CD4-positive, CD25-positive, alpha-beta regulatory T cell (primary cell): ENCODE data around the gene BNIP1. TPM values are rescaled to one million over a fixed set of nuclear protein-coding genes. Genes with fewer than 3 reads are reported as not detected.
A peak's percentile ranks its signal among the peaks of the same experiment; 100 is the strongest.

Experiments
- ATAC-seq, 2 donors: fragments of 150-1000 bp; cut with Tn5 transposase; one replicate each; pipeline ENCODE4 v1.10.0; 2021; ENCODE audit warnings: low read depth in 2 of 2, moderate number of reproducible peaks in 2 of 2, moderate library complexity in 1 of 2
- DNase-seq, 3 donors: peaks; one replicate each; pipeline versions ENCODE4 v3.0.0 to v3.0.0-alpha.2; 2012 to 2022; ENCODE audit warnings: mixed read lengths in 1 of 3
- H3K27ac ChIP-seq: one replicate; pipeline ENCODE4 v1.7.0; 2013; ENCODE audit warnings: mild to moderate bottlenecking, low read length; ENCODE audit not compliant: insufficient read depth, poor library complexity, severe bottlenecking
- H3K27me3 ChIP-seq: one replicate; pipeline ENCODE4 v1.7.0; 2013; ENCODE audit warnings: low read length; ENCODE audit not compliant: control insufficient read depth, insufficient read depth
- H3K36me3 ChIP-seq: one replicate; pipeline ENCODE4 v1.7.0; 2013; ENCODE audit warnings: mild to moderate bottlenecking, low read length, moderate library complexity; ENCODE audit not compliant: control insufficient read depth, insufficient read depth
- H3K4me1 ChIP-seq: 2 replicates; pipeline ENCODE4 v1.7.0; 2013; ENCODE audit warnings: mild to moderate bottlenecking, low read length; ENCODE audit not compliant: insufficient read depth, control insufficient read depth, poor library complexity, severe bottlenecking
- H3K4me3 ChIP-seq: one replicate; pipeline ENCODE4 v1.7.0; 2013; ENCODE audit warnings: low read depth, mild to moderate bottlenecking, low read length, moderate library complexity
- H3K9me3 ChIP-seq, 2 experiments: 1 replicate in 1 of 2; 2 replicates in 1 of 2; pipeline ENCODE4 v1.7.0; 2013; ENCODE audit warnings: low read length in 2 of 2, mild to moderate bottlenecking in 1 of 2, moderate library complexity in 1 of 2; ENCODE audit not compliant: control insufficient read depth in 2 of 2
- H3K27ac Mint-ChIP-seq, 3 donors: one replicate each; pipeline ENCODE4 v1.8.0; 2020 to 2022; ENCODE audit warnings: mild to moderate bottlenecking in 3 of 3, mixed read lengths in 3 of 3, moderate library complexity in 2 of 3
- H3K27me3 Mint-ChIP-seq: one replicate; pipeline ENCODE4 v1.8.0; 2022; ENCODE audit warnings: mild to moderate bottlenecking, mixed read lengths
- H3K36me3 Mint-ChIP-seq: one replicate; pipeline ENCODE4 v1.8.0; 2020; ENCODE audit warnings: mixed read lengths
- H3K4me1 Mint-ChIP-seq, 4 donors: one replicate each; pipeline ENCODE4 v1.8.0; 2020 to 2022; ENCODE audit warnings: mixed read lengths in 4 of 4, mild to moderate bottlenecking in 1 of 4
- H3K4me3 Mint-ChIP-seq, 4 donors: one replicate each; pipeline ENCODE4 v1.8.0; 2020 to 2022; ENCODE audit warnings: mild to moderate bottlenecking in 4 of 4, mixed read lengths in 4 of 4, moderate library complexity in 3 of 4
- H3K9me3 Mint-ChIP-seq, 7 donors: one replicate each; pipeline ENCODE4 v1.8.0; 2020 to 2022; ENCODE audit warnings: mixed read lengths in 7 of 7, mild to moderate bottlenecking in 3 of 7, moderate library complexity in 2 of 7
- polyA plus RNA-seq, 4 donors: library from polyadenylated mRNA; unstranded; fragments of 300-500 nt; fragmentation: Illumina TruSeq; gene quantifications; one replicate each; pipeline ENCODE4 v1.2.3, GENCODE V29; 2021
- total RNA-seq: library from RNA; stranded (reverse); gene quantifications from one replicate; pipeline ENCODE4 v1.2.3, GENCODE V29; 2022

Gene BNIP1
- total RNA-seq (30.2 TPM), polyA plus RNA-seq (10 to 100 TPM; 16.0 to 19.8 (median 18.6) TPM)

GRCh38 chr5:173144200-173145176, at the start of gene BNIP1:
Gene BNIP1 (plus strand): TSS chr5:173144531. CDS start chr5:173144546, 15 bp downstream.
- Mint-ChIP-seq H3K4me1 (peaks cover 6 to 10% (median 9%) of the 10 kb centered on the region in 4 donors), H3K36me3 (peaks cover 15% of the 10 kb centered on the region), H3K9me3 (no peaks in the 10 kb centered on the region), H3K27ac (peak within 1 kb of the TSS; percentile 90 to 100 (median 100)), H3K27me3 (peaks cover 17% of the 10 kb centered on the region), H3K4me3 (peak within 1 kb of the TSS; percentile 93 to 100 (median 96))
- peak; percentile 91 to 92 for ATAC-seq
- Histone ChIP-seq H3K4me3 (peak within 1 kb of the TSS; percentile 87), H3K27ac (peak within 1 kb of the TSS; percentile 98), H3K36me3 (peaks cover 18% of the 10 kb centered on the region), H3K27me3 (no peaks in the 10 kb centered on the region), H3K4me1 (peaks cover 6% of the 10 kb centered on the region), H3K9me3 (no peaks in the 10 kb centered on the region)
- peak; percentile 96 to 97 (median 96) for DNase-seq

- H3K4me1 Mint-ChIP-seq: peaks cover 53 to 80% (median 58%) of the 10 kb centered on the region in 4 donors
- no peaks in the 10 kb centered on the region for H3K27me3 ChIP-seq
- H3K4me3 Mint-ChIP-seq: peak overlapping the region in 3 of 4 donors; percentile 30 to 82 (median 31)
- H3K27me3 Mint-ChIP-seq: no peaks in the 10 kb centered on the region
- DNase-seq: no peak
- H3K4me3 ChIP-seq: peak overlapping the region; percentile 35
- H3K27ac ChIP-seq: no peak overlapping the region
- peaks cover 10% of the 10 kb centered on the region for H3K4me1 ChIP-seq
- peaks cover 0 to 5% (median 0%) of the 10 kb centered on the region in 7 donors for H3K9me3 Mint-ChIP-seq
- peak in 1 of 2 donors; percentile 44 for ATAC-seq
- H3K9me3 ChIP-seq: no peaks in the 10 kb centered on the region
- H3K36me3 ChIP-seq: peaks cover 23% of the 10 kb centered on the region
- peak overlapping the region in 2 of 3 donors; percentile 2 to 39 for H3K27ac Mint-ChIP-seq
- peaks cover 22% of the 10 kb centered on the region for H3K36me3 Mint-ChIP-seq
Observed at GRCh38 chr5:173098787-173099186, 45.5 kb upstream of the BNIP1 start.

GRCh38 chr5:173099461-173099860, 44.9 kb upstream of the BNIP1 start:
- H3K4me1 Mint-ChIP-seq: peaks cover 52 to 80% (median 58%) of the 10 kb centered on the region in 4 donors
- Histone ChIP-seq H3K4me3 (peak overlapping the region; percentile 35), H3K27ac (no peak overlapping the region), H3K9me3 (no peaks in the 10 kb centered on the region), H3K36me3 (peaks cover 23% of the 10 kb centered on the region), H3K4me1 (peaks cover 10% of the 10 kb centered on the region), H3K27me3 (no peaks in the 10 kb centered on the region)
- peaks cover 15% of the 10 kb centered on the region for H3K36me3 Mint-ChIP-seq
- H3K4me3 Mint-ChIP-seq: peak overlapping the region in 3 of 4 donors; percentile 2 to 82 (median 37)
- peaks cover 0 to 5% (median 0%) of the 10 kb centered on the region in 7 donors for H3K9me3 Mint-ChIP-seq
- H3K27ac Mint-ChIP-seq: peak overlapping the region in 2 of 3 donors; percentile 2 to 39
- DNase-seq: peak in 1 of 3 donors; percentile 13
- no peaks in the 10 kb centered on the region for H3K27me3 Mint-ChIP-seq
- peak in 1 of 2 donors; percentile 24 for ATAC-seq

DNA sequence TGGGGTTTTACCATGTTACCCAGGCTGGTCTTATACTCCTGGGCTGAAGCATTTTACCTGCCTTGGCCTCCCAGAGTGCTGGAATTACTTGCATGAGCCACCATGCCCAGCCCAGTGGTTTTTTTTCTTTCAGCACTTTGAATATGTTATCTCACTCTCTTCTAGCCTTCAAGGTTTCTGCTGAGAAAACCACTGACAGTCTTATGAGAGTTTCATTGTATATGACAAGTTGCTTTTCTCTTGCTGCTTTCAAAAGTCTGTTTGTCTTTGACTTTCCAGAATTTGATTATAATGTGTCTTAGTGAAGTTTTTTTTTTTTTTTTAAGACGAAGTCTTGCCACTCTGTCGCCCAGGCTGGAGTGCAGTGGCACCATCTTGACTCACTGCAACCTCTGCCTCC, 43.1 kb upstream of the BNIP1 start:
- no peak overlapping the region for H3K4me3 ChIP-seq
- no peaks in the 10 kb centered on the region for H3K27me3 ChIP-seq
- Mint-ChIP-seq H3K4me3 (no peak overlapping the region), H3K27ac (no peak overlapping the region), H3K36me3 (peaks cover 10% of the 10 kb centered on the region), H3K4me1 (peaks cover 49 to 81% (median 57%) of the 10 kb centered on the region in 4 donors), H3K27me3 (no peaks in the 10 kb centered on the region), H3K9me3 (peaks cover 0 to 5% (median 0%) of the 10 kb centered on the region in 7 donors)
- no peak overlapping the region for H3K27ac ChIP-seq
- peaks cover 23% of the 10 kb centered on the region for H3K36me3 ChIP-seq
- DNase-seq (no peak), ATAC-seq (no peak)
- peaks cover 10% of the 10 kb centered on the region for H3K4me1 ChIP-seq
- no peaks in the 10 kb centered on the region for H3K9me3 ChIP-seq

- Mint-ChIP-seq H3K4me1 (peaks cover 36 to 63% (median 49%) of the 10 kb centered on the region in 4 donors), H3K36me3 (peaks cover 15% of the 10 kb centered on the region), H3K27me3 (no peaks in the 10 kb centered on the region), H3K9me3 (peaks cover 0 to 5% (median 0%) of the 10 kb centered on the region in 7 donors), H3K27ac (peak overlapping the region in 1 of 3 donors; percentile 41), H3K4me3 (no peak overlapping the region)
- H3K4me1 ChIP-seq: peaks cover 10% of the 10 kb centered on the region
- H3K27me3 ChIP-seq: no peaks in the 10 kb centered on the region
- DNase-seq (no peak), ATAC-seq (no peak)
- peaks cover 27% of the 10 kb centered on the region for H3K36me3 ChIP-seq
- H3K4me3 ChIP-seq: no peak overlapping the region
- H3K9me3 ChIP-seq: no peaks in the 10 kb centered on the region
- no peak overlapping the region for H3K27ac ChIP-seq
Observed at GRCh38 chr5:173103411-173103810, 40.9 kb upstream of the BNIP1 start.

GRCh38 chr5:173108914-173109313, 35.4 kb upstream of the BNIP1 start:
- no peak overlapping the region for H3K27ac ChIP-seq
- no peaks in the 10 kb centered on the region for H3K4me1 ChIP-seq
- peaks cover 0 to 2% (median 0%) of the 10 kb centered on the region in 7 donors for H3K9me3 Mint-ChIP-seq
- H3K4me3 Mint-ChIP-seq: peak overlapping the region in 1 of 4 donors; percentile 17
- H3K36me3 Mint-ChIP-seq: peaks cover 42% of the 10 kb centered on the region
- no peaks in the 10 kb centered on the region for H3K27me3 Mint-ChIP-seq
- H3K36me3 ChIP-seq: peaks cover 55% of the 10 kb centered on the region
- peak overlapping the region in 2 of 3 donors; percentile 71 to 76 for H3K27ac Mint-ChIP-seq
- H3K9me3 ChIP-seq: no peaks in the 10 kb centered on the region
- H3K4me3 ChIP-seq: no peak overlapping the region
- ATAC-seq (no peak), DNase-seq (no peak)
- peaks cover 15 to 22% (median 17%) of the 10 kb centered on the region in 4 donors for H3K4me1 Mint-ChIP-seq
- H3K27me3 ChIP-seq: no peaks in the 10 kb centered on the region

DNA sequence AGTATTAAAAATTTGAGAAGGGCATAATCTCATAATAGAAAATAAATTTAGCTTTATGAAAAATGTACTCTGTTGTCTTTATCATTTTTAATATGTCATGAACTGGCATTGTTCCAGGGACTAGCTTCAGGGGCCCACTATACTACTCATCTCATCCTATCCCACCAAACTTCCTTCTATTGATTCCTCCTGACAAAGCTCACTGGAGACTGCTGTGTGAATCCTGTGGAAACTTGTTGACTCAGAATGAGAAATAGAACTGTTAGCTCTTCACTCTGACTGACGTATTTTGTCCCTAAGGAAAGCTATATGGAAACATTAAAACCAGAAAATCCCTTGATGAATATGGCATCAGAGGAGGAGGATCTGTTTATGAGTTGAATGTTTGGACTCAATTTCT, 29.8 kb upstream of the BNIP1 start:
- peaks cover 78% of the 10 kb centered on the region for H3K36me3 ChIP-seq
- H3K4me1 Mint-ChIP-seq: peaks cover 0 to 12% (median 6%) of the 10 kb centered on the region in 4 donors
- H3K36me3 Mint-ChIP-seq: peaks cover 62% of the 10 kb centered on the region
- peaks cover 0 to 6% (median 2%) of the 10 kb centered on the region in 7 donors for H3K9me3 Mint-ChIP-seq
- H3K27me3 ChIP-seq: no peaks in the 10 kb centered on the region
- ATAC-seq (no peak), DNase-seq (no peak)
- no peak overlapping the region for H3K27ac ChIP-seq
- H3K27ac Mint-ChIP-seq: peak overlapping the region in 1 of 3 donors; percentile 53
- H3K27me3 Mint-ChIP-seq: no peaks in the 10 kb centered on the region
- H3K9me3 ChIP-seq: peaks cover 0 to 5% of the 10 kb centered on the region in 2 experiments
- no peak overlapping the region for H3K4me3 ChIP-seq
- no peaks in the 10 kb centered on the region for H3K4me1 ChIP-seq
- H3K4me3 Mint-ChIP-seq: no peak overlapping the region
